GM23338 (cell line): ENCODE measurements around the gene PRMT7. TPM values are rescaled to one million over a fixed set of nuclear protein-coding genes. Genes with fewer than 3 reads are reported as not detected.
A peak's percentile ranks its signal among the peaks of the same experiment; 100 is the strongest.

ENCODE experiments used
- ATAC-seq: fragments of 200-7000 bp; cut with Tn5 transposase; 3 replicates; pipeline ENCODE4 v1.9.1; 2020
- DNase-seq: peaks from one replicate; pipeline ENCODE4 v3.0.0-alpha.2; 2015; ENCODE audit warnings: low spot score
- H2AFZ ChIP-seq: fragments of 200-600 bp; sonication (generic); 2 replicates; pipeline ENCODE4 v1.8.0; 2016; ENCODE audit warnings: antibody characterized with exemption, mild to moderate bottlenecking, moderate library complexity
- H3F3A ChIP-seq: fragments of 200-600 bp; sonication (generic); replicated peaks from 2 replicates; pipeline ENCODE4 v1.8.0; 2017; ENCODE audit warnings: antibody characterized with exemption, mixed run types, low read depth
- H3K27ac ChIP-seq: fragments of 200-600 bp; sonication (generic); 2 replicates; pipeline ENCODE4 v1.6.1; 2016; ENCODE audit warnings: low read depth
- H3K27me3 ChIP-seq: fragments of 200-600 bp; sonication (generic); 2 replicates; pipeline ENCODE4 v1.8.0; 2016; ENCODE audit warnings: mild to moderate bottlenecking, mixed run types, moderate library complexity; ENCODE audit not compliant: insufficient read depth
- H3K36me3 ChIP-seq: fragments of 200-600 bp; sonication (generic); 2 replicates; pipeline ENCODE4 v1.8.0; 2016; ENCODE audit warnings: mild to moderate bottlenecking; ENCODE audit not compliant: insufficient read depth
- H3K4me1 ChIP-seq: fragments of 200-600 bp; sonication (generic); 2 replicates; pipeline ENCODE4 v1.8.0; 2016; ENCODE audit warnings: mild to moderate bottlenecking, moderate library complexity; ENCODE audit not compliant: insufficient read depth
- H3K4me2 ChIP-seq: fragments of 200-600 bp; sonication (generic); 2 replicates; pipeline ENCODE4 v1.7.1; 2017; ENCODE audit warnings: mixed run types
- H3K4me3 ChIP-seq: fragments of 200-600 bp; sonication (generic); 2 replicates; pipeline ENCODE4 v1.6.1; 2016; ENCODE audit warnings: mixed run types
- H3K79me2 ChIP-seq: fragments of 200-600 bp; sonication (generic); replicated peaks from 2 replicates; pipeline ENCODE4 v1.8.0; 2017; ENCODE audit warnings: mild to moderate bottlenecking; ENCODE audit not compliant: insufficient read depth
- H3K9me2 ChIP-seq: fragments of 200-600 bp; sonication (generic); 2 replicates; pipeline ENCODE4 v1.8.0; 2017; ENCODE audit not compliant: insufficient read depth
- H4K20me1 ChIP-seq: fragments of 200-600 bp; sonication (generic); replicated peaks from 2 replicates; pipeline ENCODE4 v1.8.0; 2017; ENCODE audit warnings: mild to moderate bottlenecking; ENCODE audit not compliant: insufficient read depth
- H3K27ac Mint-ChIP-seq: 2 replicates; pipeline ENCODE4 v1.8.0; 2020; ENCODE audit warnings: inconsistent platforms, mild to moderate bottlenecking, moderate library complexity, mixed read lengths
- H3K27me3 Mint-ChIP-seq: 3 replicates; pipeline ENCODE4 v1.8.0; 2022; ENCODE audit warnings: low read depth, mild to moderate bottlenecking, moderate library complexity, mixed read lengths, inconsistent platforms; ENCODE audit not compliant: insufficient read depth, poor library complexity
- H3K36me3 Mint-ChIP-seq: 3 replicates; pipeline ENCODE4 v1.8.0; 2021; ENCODE audit warnings: low read depth, mild to moderate bottlenecking, inconsistent platforms, moderate library complexity, mixed read lengths
- H3K4me1 Mint-ChIP-seq: 3 replicates; pipeline ENCODE4 v1.8.0; 2020; ENCODE audit warnings: mild to moderate bottlenecking, inconsistent platforms, mixed read lengths
- H3K4me3 Mint-ChIP-seq: 3 replicates; pipeline ENCODE4 v1.8.0; 2021; ENCODE audit warnings: moderate library complexity, mild to moderate bottlenecking, inconsistent platforms, mixed read lengths
- H3K9me3 Mint-ChIP-seq: 3 replicates; pipeline ENCODE4 v1.8.0; 2020; ENCODE audit warnings: moderate library complexity, mild to moderate bottlenecking, inconsistent platforms, mixed read lengths
- CREB1 ChIP-seq: fragments of 250-450 bp; sonication (Bioruptor Pico); IDR thresholded peaks from 2 replicates; pipeline ENCODE4 v1.5.0; 2020; ENCODE audit warnings: low read depth, mild to moderate bottlenecking, moderate library complexity
- EZH2 ChIP-seq: fragments of 200-600 bp; sonication (generic); IDR thresholded peaks from one replicate; pipeline ENCODE4 v1.8.0; 2017; ENCODE audit warnings: antibody characterized with exemption, mild to moderate bottlenecking, low read depth; ENCODE audit not compliant: unreplicated experiment
- EZH2phosphoT487 ChIP-seq: fragments of 200-600 bp; sonication (generic); IDR thresholded peaks from one replicate; pipeline ENCODE4 v1.8.1; 2018; ENCODE audit warnings: antibody characterized with exemption; ENCODE audit not compliant: unreplicated experiment
- JUNB ChIP-seq: IDR thresholded peaks from one replicate; pipeline ENCODE4 v1.6.1; 2016; ENCODE audit warnings: antibody characterized with exemption; ENCODE audit not compliant: unreplicated experiment
- NANOG ChIP-seq: IDR thresholded peaks from 2 replicates; pipeline ENCODE4 v1.6.1; 2016; ENCODE audit warnings: antibody characterized with exemption, borderline replicate concordance
- POLR2AphosphoS5 ChIP-seq: IDR thresholded peaks from 2 replicates; pipeline ENCODE4 v1.6.1; 2016; ENCODE audit warnings: antibody characterized with exemption, low read depth
- STAT1 ChIP-seq: IDR thresholded peaks from one replicate; pipeline ENCODE4 v1.6.1; 2016; ENCODE audit warnings: antibody characterized with exemption; ENCODE audit not compliant: unreplicated experiment
- ZNF114 ChIP-seq: fragments of 250-450 bp; sonication (Bioruptor Pico); IDR thresholded peaks from 2 replicates; pipeline ENCODE4 v1.5.0; 2020; ENCODE audit warnings: mild to moderate bottlenecking, moderate library complexity
- ZNF331 ChIP-seq: fragments of 250-450 bp; sonication (Bioruptor Pico); IDR thresholded peaks from 2 replicates; pipeline ENCODE4 v1.5.0; 2020; ENCODE audit warnings: low read depth, mild to moderate bottlenecking, moderate library complexity
- polyA plus RNA-seq: library from polyadenylated mRNA; unstranded; fragments of >200 nt; fragmentation: Nextera tagmentation; extraction: Ambion mirVana; gene quantifications from 2 replicates; pipeline ENCODE4 v1.2.1, GENCODE V29; 2016
- total RNA-seq: library from RNA; depleted of rRNA; stranded (reverse); fragments of >200 nt; shearing (Covaris generic); gene quantifications from 2 replicates; pipeline ENCODE4 v1.2.3, GENCODE V29; 2014
- TF ChIP-seq, protein P1 (sequence below), 2 experiments: fragments of 200-600 bp in 1 of 2; sonication (generic) in 1 of 2; conservative IDR thresholded peaks; 2 replicates each; pipeline versions ENCODE4 v1.5.1 to v1.6.1; 2016 to 2017; ENCODE audit warnings: antibody characterized with exemption in 2 of 2, low read depth in 2 of 2, mild to moderate bottlenecking in 2 of 2, moderate library complexity in 1 of 2
- TF ChIP-seq, protein P2 (sequence below): IDR thresholded peaks from 2 replicates; pipeline ENCODE4 v1.6.1; 2016; ENCODE audit warnings: antibody characterized with exemption
- TF ChIP-seq, protein P3 (sequence below): fragments of 250-450 bp; sonication (Bioruptor Pico); IDR thresholded peaks from 2 replicates; pipeline ENCODE4 v1.5.0; 2020; ENCODE audit warnings: mild to moderate bottlenecking, moderate library complexity
- TF ChIP-seq, protein P4 (sequence below): IDR thresholded peaks from one replicate; pipeline ENCODE4 v1.6.1; 2018; ENCODE audit warnings: antibody characterized with exemption; ENCODE audit not compliant: unreplicated experiment

The PRMT7 gene
- total and polyA plus RNA-seq, 2 experiments from 2014 or later = 20.2 to 65.3 TPM

DNA sequence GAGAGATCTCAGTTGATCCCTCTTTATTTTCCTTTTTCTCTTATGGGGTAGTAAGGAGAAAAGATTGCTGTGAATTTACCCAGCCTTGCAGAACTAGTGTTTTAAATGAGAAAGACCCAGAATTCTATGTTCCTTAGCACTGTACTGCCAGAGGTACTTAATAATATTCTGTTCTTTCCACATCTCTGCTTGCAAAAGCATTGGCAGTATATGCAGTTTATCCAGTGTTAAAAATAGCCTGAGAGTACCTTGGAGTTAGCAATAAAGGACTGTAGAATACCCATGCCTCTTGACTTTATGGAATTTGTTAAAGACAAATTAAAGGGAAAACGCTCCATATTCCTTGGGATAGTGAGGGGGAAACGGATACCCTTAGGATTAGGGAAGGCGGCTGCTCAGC, 34.6 kb upstream of the PRMT7 start:
- peaks cover 8% of the 10 kb centered on the region for H4K20me1 ChIP-seq
- no peaks in the 10 kb centered on the region for H3K36me3 ChIP-seq
- H3K27me3 Mint-ChIP-seq = peaks cover 5% of the 10 kb centered on the region
- peaks cover 18% of the 10 kb centered on the region for H3K79me2 ChIP-seq
- no peak overlapping the region for H2AFZ ChIP-seq
- H3K36me3 Mint-ChIP-seq = peaks cover 36% of the 10 kb centered on the region
- no peak for ATAC-seq
- H3F3A ChIP-seq = peaks cover 5% of the 10 kb centered on the region; the same call in 1 of the 2 replicates
- H3K4me3 ChIP-seq = no peak overlapping the region
- H3K4me1 Mint-ChIP-seq = no peaks in the 10 kb centered on the region
- peaks cover 5% of the 10 kb centered on the region; the same call in 1 of the 2 replicates for H3K4me1 ChIP-seq
- DNase-seq = no peak
- H3K9me3 Mint-ChIP-seq = no peaks in the 10 kb centered on the region; the same call in 2 of the 3 replicates
- H3K9me2 ChIP-seq = no peaks in the 10 kb centered on the region
- H3K27me3 ChIP-seq = no peaks in the 10 kb centered on the region
- TF ChIP-seq STAT1 (no peak), POLR2AphosphoS5 (no peak), ZNF114 (CRISPR knock-in tag) (no peak), EZH2phosphoT487 (no peak), NANOG (no peak), ZNF331 (CRISPR knock-in tag) (no peak), CREB1 (CRISPR knock-in tag) (no peak), EZH2 (no peak), JUNB (no peak)
- TF ChIP-seq, protein P1, sequence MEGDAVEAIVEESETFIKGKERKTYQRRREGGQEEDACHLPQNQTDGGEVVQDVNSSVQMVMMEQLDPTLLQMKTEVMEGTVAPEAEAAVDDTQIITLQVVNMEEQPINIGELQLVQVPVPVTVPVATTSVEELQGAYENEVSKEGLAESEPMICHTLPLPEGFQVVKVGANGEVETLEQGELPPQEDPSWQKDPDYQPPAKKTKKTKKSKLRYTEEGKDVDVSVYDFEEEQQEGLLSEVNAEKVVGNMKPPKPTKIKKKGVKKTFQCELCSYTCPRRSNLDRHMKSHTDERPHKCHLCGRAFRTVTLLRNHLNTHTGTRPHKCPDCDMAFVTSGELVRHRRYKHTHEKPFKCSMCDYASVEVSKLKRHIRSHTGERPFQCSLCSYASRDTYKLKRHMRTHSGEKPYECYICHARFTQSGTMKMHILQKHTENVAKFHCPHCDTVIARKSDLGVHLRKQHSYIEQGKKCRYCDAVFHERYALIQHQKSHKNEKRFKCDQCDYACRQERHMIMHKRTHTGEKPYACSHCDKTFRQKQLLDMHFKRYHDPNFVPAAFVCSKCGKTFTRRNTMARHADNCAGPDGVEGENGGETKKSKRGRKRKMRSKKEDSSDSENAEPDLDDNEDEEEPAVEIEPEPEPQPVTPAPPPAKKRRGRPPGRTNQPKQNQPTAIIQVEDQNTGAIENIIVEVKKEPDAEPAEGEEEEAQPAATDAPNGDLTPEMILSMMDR (conservative IDR thresholded peaks at IDR 0.05; ENCODE audit: low read depth in 2 of 2) = no peak
- TF ChIP-seq, protein P2, sequence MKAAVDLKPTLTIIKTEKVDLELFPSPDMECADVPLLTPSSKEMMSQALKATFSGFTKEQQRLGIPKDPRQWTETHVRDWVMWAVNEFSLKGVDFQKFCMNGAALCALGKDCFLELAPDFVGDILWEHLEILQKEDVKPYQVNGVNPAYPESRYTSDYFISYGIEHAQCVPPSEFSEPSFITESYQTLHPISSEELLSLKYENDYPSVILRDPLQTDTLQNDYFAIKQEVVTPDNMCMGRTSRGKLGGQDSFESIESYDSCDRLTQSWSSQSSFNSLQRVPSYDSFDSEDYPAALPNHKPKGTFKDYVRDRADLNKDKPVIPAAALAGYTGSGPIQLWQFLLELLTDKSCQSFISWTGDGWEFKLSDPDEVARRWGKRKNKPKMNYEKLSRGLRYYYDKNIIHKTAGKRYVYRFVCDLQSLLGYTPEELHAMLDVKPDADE = no peak
- TF ChIP-seq, protein P3, sequence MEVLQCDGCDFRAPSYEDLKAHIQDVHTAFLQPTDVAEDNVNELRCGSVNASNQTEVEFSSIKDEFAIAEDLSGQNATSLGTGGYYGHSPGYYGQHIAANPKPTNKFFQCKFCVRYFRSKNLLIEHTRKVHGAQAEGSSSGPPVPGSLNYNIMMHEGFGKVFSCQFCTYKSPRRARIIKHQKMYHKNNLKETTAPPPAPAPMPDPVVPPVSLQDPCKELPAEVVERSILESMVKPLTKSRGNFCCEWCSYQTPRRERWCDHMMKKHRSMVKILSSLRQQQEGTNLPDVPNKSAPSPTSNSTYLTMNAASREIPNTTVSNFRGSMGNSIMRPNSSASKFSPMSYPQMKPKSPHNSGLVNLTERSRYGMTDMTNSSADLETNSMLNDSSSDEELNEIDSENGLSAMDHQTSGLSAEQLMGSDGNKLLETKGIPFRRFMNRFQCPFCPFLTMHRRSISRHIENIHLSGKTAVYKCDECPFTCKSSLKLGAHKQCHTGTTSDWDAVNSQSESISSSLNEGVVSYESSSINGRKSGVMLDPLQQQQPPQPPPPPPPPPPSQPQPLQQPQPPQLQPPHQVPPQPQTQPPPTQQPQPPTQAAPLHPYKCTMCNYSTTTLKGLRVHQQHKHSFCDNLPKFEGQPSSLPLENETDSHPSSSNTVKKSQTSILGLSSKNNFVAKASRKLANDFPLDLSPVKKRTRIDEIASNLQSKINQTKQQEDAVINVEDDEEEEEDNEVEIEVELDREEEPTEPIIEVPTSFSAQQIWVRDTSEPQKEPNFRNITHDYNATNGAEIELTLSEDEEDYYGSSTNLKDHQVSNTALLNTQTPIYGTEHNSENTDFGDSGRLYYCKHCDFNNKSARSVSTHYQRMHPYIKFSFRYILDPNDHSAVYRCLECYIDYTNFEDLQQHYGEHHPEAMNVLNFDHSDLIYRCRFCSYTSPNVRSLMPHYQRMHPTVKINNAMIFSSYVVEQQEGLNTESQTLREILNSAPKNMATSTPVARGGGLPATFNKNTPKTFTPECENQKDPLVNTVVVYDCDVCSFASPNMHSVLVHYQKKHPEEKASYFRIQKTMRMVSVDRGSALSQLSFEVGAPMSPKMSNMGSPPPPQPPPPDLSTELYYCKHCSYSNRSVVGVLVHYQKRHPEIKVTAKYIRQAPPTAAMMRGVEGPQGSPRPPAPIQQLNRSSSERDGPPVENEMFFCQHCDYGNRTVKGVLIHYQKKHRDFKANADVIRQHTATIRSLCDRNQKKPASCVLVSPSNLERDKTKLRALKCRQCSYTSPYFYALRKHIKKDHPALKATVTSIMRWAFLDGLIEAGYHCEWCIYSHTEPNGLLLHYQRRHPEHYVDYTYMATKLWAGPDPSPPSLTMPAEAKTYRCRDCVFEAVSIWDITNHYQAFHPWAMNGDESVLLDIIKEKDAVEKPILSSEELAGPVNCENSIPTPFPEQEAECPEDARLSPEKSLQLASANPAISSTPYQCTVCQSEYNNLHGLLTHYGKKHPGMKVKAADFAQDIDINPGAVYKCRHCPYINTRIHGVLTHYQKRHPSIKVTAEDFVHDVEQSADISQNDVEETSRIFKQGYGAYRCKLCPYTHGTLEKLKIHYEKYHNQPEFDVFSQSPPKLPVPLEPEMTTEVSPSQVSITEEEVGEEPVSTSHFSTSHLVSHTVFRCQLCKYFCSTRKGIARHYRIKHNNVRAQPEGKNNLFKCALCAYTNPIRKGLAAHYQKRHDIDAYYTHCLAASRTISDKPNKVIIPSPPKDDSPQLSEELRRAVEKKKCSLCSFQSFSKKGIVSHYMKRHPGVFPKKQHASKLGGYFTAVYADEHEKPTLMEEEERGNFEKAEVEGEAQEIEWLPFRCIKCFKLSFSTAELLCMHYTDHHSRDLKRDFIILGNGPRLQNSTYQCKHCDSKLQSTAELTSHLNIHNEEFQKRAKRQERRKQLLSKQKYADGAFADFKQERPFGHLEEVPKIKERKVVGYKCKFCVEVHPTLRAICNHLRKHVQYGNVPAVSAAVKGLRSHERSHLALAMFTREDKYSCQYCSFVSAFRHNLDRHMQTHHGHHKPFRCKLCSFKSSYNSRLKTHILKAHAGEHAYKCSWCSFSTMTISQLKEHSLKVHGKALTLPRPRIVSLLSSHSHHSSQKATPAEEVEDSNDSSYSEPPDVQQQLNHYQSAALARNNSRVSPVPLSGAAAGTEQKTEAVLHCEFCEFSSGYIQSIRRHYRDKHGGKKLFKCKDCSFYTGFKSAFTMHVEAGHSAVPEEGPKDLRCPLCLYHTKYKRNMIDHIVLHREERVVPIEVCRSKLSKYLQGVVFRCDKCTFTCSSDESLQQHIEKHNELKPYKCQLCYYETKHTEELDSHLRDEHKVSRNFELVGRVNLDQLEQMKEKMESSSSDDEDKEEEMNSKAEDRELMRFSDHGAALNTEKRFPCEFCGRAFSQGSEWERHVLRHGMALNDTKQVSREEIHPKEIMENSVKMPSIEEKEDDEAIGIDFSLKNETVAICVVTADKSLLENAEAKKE (CRISPR knock-in tag) = no peak
- TF ChIP-seq, protein P4, sequence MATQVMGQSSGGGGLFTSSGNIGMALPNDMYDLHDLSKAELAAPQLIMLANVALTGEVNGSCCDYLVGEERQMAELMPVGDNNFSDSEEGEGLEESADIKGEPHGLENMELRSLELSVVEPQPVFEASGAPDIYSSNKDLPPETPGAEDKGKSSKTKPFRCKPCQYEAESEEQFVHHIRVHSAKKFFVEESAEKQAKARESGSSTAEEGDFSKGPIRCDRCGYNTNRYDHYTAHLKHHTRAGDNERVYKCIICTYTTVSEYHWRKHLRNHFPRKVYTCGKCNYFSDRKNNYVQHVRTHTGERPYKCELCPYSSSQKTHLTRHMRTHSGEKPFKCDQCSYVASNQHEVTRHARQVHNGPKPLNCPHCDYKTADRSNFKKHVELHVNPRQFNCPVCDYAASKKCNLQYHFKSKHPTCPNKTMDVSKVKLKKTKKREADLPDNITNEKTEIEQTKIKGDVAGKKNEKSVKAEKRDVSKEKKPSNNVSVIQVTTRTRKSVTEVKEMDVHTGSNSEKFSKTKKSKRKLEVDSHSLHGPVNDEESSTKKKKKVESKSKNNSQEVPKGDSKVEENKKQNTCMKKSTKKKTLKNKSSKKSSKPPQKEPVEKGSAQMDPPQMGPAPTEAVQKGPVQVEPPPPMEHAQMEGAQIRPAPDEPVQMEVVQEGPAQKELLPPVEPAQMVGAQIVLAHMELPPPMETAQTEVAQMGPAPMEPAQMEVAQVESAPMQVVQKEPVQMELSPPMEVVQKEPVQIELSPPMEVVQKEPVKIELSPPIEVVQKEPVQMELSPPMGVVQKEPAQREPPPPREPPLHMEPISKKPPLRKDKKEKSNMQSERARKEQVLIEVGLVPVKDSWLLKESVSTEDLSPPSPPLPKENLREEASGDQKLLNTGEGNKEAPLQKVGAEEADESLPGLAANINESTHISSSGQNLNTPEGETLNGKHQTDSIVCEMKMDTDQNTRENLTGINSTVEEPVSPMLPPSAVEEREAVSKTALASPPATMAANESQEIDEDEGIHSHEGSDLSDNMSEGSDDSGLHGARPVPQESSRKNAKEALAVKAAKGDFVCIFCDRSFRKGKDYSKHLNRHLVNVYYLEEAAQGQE = no peak
- no peak overlapping the region for H3K4me3 Mint-ChIP-seq
- H3K27ac Mint-ChIP-seq = no peak overlapping the region; the same call in 1 of the 2 replicates
- peak overlapping the region; percentile 62; the same call in 1 of the 2 replicates for H3K27ac ChIP-seq
- no peak overlapping the region for H3K4me2 ChIP-seq
